Heart right ventricle (tissue), 16 donors: ENCODE results near the gene CAVIN1. TPM values are rescaled to one million over a fixed set of nuclear protein-coding genes. Genes with fewer than 3 reads are reported as not detected.

Source experiments
- ATAC-seq, 8 donors: fragments of 200-7000 bp; cut with Tn5 transposase; one replicate each; pipeline ENCODE4 v1.9.1; 2020; ENCODE audit warnings: mild to moderate bottlenecking in 8 of 8, moderate library complexity in 8 of 8, moderate number of reproducible peaks in 1 of 8
- DNase-seq, 2 donors: peaks; one replicate each; pipeline ENCODE4 v3.0.0-alpha.2; 2020
- H3K27ac ChIP-seq, 10 donors: fragments of 200-600 bp; sonication (generic) in 2 of 10; one replicate each; pipeline versions ENCODE4 v1.5.0 to v1.8.0; 2020 to 2022; ENCODE audit warnings: mild to moderate bottlenecking in 3 of 10
- H3K27me3 ChIP-seq, 7 donors: fragments of 200-600 bp; one replicate each; pipeline ENCODE4 v1.8.0; 2021 to 2022; ENCODE audit warnings: mild to moderate bottlenecking in 2 of 7
- H3K36me3 ChIP-seq, 9 donors: fragments of 200-600 bp; sonication (generic) in 1 of 9; one replicate each; pipeline versions ENCODE4 v1.5.0 to v1.8.0; 2020 to 2022; ENCODE audit warnings: mild to moderate bottlenecking in 2 of 9
- H3K4me1 ChIP-seq, 9 donors: fragments of 200-600 bp; sonication (generic) in 1 of 9; one replicate each; pipeline versions ENCODE4 v1.5.0 to v1.8.0; 2020 to 2022; ENCODE audit warnings: mild to moderate bottlenecking in 4 of 9
- H3K4me3 ChIP-seq, 10 donors: fragments of 200-600 bp; sonication (generic) in 2 of 10; one replicate each; pipeline versions ENCODE4 v1.5.0 to v1.8.0; 2020 to 2022; ENCODE audit warnings: mild to moderate bottlenecking in 7 of 10, moderate library complexity in 2 of 10
- H3K9me3 ChIP-seq, 11 donors: fragments of 200-600 bp in 10 of 11; sonication (generic) in 2 of 11; one replicate each; pipeline versions ENCODE4 v1.5.0 to v1.8.0; 2013 to 2022; ENCODE audit warnings: mild to moderate bottlenecking in 2 of 11, control low read depth in 1 of 11, moderate library complexity in 1 of 11
- CTCF ChIP-seq, 9 donors: fragments of 200-600 bp; sonication (generic) in 2 of 9; IDR thresholded peaks; one replicate each; pipeline versions ENCODE4 v1.5.0 to v1.8.0; 2021 to 2022; ENCODE audit warnings: antibody characterized with exemption in 9 of 9, mild to moderate bottlenecking in 5 of 9, moderate library complexity in 1 of 9
- WGBS, 2 donors: extraction: QIAGEN DNeasy Blood & Tissue Kit; methylation state at CpG; one replicate each; pipeline ENCODE4 v1.1.7; 2013; ENCODE audit warnings: inconsistent platforms in 1 of 2; 5-methylcytosine and 5-hydroxymethylcytosine counted together
- intact Hi-C, 10 donors: fragments of 100-400 bp; cut with DNase I; formaldehyde crosslinking; loops; one replicate each; pipeline versions ENCODE4 v1.11.1 to v1.14.2; 2022
- polyA plus RNA-seq, 2 donors: library from polyadenylated mRNA; stranded (reverse); fragments of 200-250 nt; gene quantifications; one replicate each; pipeline ENCODE4 v1.2.3, GENCODE V29; 2013
- total RNA-seq, 10 donors: library from RNA; stranded (reverse); fragmentation: NEBNext Ultra II Directional in 3 of 10; extraction: Animal tissue kit (Norgen Biotek cat#: 25700) in 3 of 10; gene quantifications; one replicate each; pipeline versions ENCODE4 v1.2.1 to v1.2.4, GENCODE V29; 2021 to 2023
- donor health status: Arrhythmogenic right ventricular cardiomyopathy.
- donor health status: ischemic (EF 13 %, LVEDD 7.1; RV severe dilation, severe dysfunction).
- donor health status: healthy with polysubstance abuse.
- donor health status: DM: no; HTN: yes; CAD: no.
- donor health status: DM: no; HTN: no; CAD: no.
- donor health status: ischemic (EF 25% LVEDD 6.9; RV normal size, moderate dysfunction).
- donor health status: ischemic (EF 25% LVEDD 5.7; RV mildly dilated, moderate dysfunction).
- donor health status: healthy.
- donor health status: DM: yes; HTN: yes; CAD: no.
- donor health status: Ischemic cardiomyopathy.
- donor health status: ischemic (EF 35%, LVEDD 5.7; RV mildly dilated, moderate dysfunction).
- donor health status: nonischemic (EF 11% LVEDD 7.7; RV severe dilation, severe dysfunction).
- donor health status: DM: yes; HTN: yes; CAD: no.
- donor health status: PGD.
- donor health status: ischemic (EF 29% LVEDD 5.4; RV normal size, mild dysfunction).
- donor health status: nonischemic (EF 23%, LVEDD 6.1; RV moderate dilation, normal function).

Gene CAVIN1
- total and polyA plus RNA-seq, 12 donors, result 131 to 300 (median 228) TPM

DNA sequence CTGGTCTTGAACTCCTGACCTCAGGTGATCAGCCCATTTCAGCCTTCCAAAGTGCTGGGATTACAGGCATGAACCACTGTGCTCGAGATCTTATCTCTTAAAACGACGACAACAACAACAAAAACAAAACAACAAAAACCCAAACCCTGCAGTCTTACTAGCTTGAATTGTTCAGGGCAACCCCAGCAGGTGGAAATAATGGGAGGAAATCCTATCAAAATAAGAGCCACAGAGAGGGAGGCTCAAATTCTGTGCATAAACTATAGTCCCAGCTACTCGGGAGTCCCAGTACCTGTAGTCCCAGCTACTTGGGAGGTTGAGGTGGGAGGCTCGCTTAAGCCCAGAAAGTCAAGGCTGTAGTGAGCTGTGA, 19.1 kb upstream of the CAVIN1 start:
- Histone ChIP-seq H3K4me1 (peaks cover 0 to 21% (median 9%) of the 10 kb centered on the region in 9 donors), H3K27ac (peak overlapping the region in 5 of 10 donors; percentile 17 to 53 (median 45)), H3K9me3 (no peaks in the 10 kb centered on the region), H3K4me3 (no peak overlapping the region), H3K27me3 (no peaks in the 10 kb centered on the region), H3K36me3 (no peaks in the 10 kb centered on the region)
- WGBS, 2 donors, result 33 to 41% methylated on average over 5 of the region's 5 CpGs
- DNase-seq (no peak), ATAC-seq (peak in 5 of 8 donors; percentile 34 to 86 (median 51))
- TF ChIP-seq CTCF (IDR thresholded peaks at IDR 0.05), result no peak
- intact Hi-C loops, result no loop called here

- DNase-seq (no peak), ATAC-seq (peak in 3 of 8 donors; percentile 17 to 41 (median 28))
- Histone ChIP-seq H3K9me3 (no peaks in the 10 kb centered on the region), H3K36me3 (no peaks in the 10 kb centered on the region), H3K27ac (peak overlapping the region in 6 of 10 donors; percentile 17 to 53 (median 42)), H3K4me1 (peaks cover 0 to 27% (median 15%) of the 10 kb centered on the region in 9 donors), H3K27me3 (no peaks in the 10 kb centered on the region), H3K4me3 (no peak overlapping the region)
- no peak for TF ChIP-seq CTCF (IDR thresholded peaks at IDR 0.05)
- intact Hi-C loops, result no loop called here
- WGBS, 2 donors, result 42 to 48% methylated on average over 7 of the region's 7 CpGs
These were observed 18.5 kb upstream of the CAVIN1 start for GRCh38 chr17:42441371-42442195.

- H3K27me3 ChIP-seq, result no peaks in the 10 kb centered on the region
- no peak for DNase-seq
- H3K4me1 ChIP-seq, result peaks cover 0 to 40% (median 25%) of the 10 kb centered on the region in 9 donors
- H3K4me3 ChIP-seq, result no peak overlapping the region
- H3K27ac ChIP-seq, result peak overlapping the region in 1 of 10 donors; percentile 6
- peak in 7 of 9 donors; percentile 18 to 59 (median 45) for TF ChIP-seq CTCF (IDR thresholded peaks at IDR 0.05)
- 91 to 96% methylated on average over 9 of the region's 9 CpGs for WGBS, 2 donors
- no peaks in the 10 kb centered on the region for H3K36me3 ChIP-seq
- no peaks in the 10 kb centered on the region for H3K9me3 ChIP-seq
- ATAC-seq, result no peak
- intact Hi-C loops, result loop anchor here in 1 of 10 donors (10.0 kb wide), 1 partner anchor 76 kb away; no protein-coding TSS in a partner anchor
These were observed 15.8 kb upstream of the CAVIN1 start for GRCh38 chr17:42438600-42439567.

- no peaks in the 10 kb centered on the region for H3K9me3 ChIP-seq
- no peaks in the 10 kb centered on the region for H3K36me3 ChIP-seq
- peaks cover 0 to 39% (median 29%) of the 10 kb centered on the region in 9 donors for H3K4me1 ChIP-seq
- TF ChIP-seq CTCF (IDR thresholded peaks at IDR 0.05), result no peak
- H3K27ac ChIP-seq, result peak overlapping the region; percentile 49 to 92 (median 86)
- H3K27me3 ChIP-seq, result no peaks in the 10 kb centered on the region
- intact Hi-C loops, result loop anchor here in 1 of 10 donors (10.0 kb wide), 1 partner anchor 78 kb away; no protein-coding TSS in a partner anchor
- peak; percentile 91 to 98 (median 95) for ATAC-seq
- 41 to 46% methylated on average over 6 of the region's 6 CpGs for WGBS, 2 donors
- H3K4me3 ChIP-seq, result peak overlapping the region in 1 of 10 donors; percentile 16
- peak in 1 of 2 donors; percentile 78 for DNase-seq
These were observed 13.3 kb upstream of the CAVIN1 start for GRCh38 chr17:42436391-42436790.
